NCI-H345 treated with DMSO at 0.1 percent for 48 hours (cell line): Measurements from ENCODE around the gene SIVA1.

Experiments
- DNase-seq: peaks from one replicate; lab custom pipeline; 2025; ENCODE audit not compliant: unreplicated experiment; lab: John Stamatoyannopoulos, UW

SIVA1 gene

GRCh38 chr14:104806625-104807465 lies 53.9 kb downstream of the SIVA1 start:
- DNase-seq: no peak

DNA sequence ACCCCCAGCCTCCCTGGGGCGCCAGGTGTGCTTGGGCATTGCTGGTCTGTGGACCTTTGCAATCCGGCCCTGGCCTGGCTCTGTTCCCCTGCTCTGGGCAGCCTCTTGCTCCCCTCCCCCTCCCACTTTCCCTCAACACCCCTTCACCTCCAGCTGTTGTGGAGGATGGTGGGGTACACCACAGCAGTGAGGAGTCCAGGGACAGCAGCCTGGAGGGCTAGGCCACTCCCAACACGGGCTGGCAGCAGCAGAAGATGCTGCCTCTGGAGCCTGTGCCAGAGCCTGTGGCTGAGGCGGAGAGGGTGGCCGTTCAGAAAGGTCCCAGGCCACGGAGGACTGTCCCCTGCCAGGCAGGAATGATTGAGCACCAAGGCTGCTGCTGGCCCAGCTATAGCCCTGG lies 55.5 kb downstream of the SIVA1 start:
- DNase-seq: no peak
